WTC11 (cell line): ENCODE results near the gene SSU72. TPM values are rescaled to one million over a fixed set of nuclear protein-coding genes. Genes with fewer than 3 reads are reported as not detected.

Source experiments
- ATAC-seq: fragments of 200-7000 bp; cut with Tn5 transposase; 2 replicates; pipeline ENCODE4 v1.10.0; 2021; ENCODE audit warnings: mild to moderate bottlenecking, moderate library complexity
- CTCF ChIA-PET: fragments of 300-600 bp; sonication (Branson Sonifier 250); formaldehyde crosslinking; loops from one replicate; lab custom pipeline; 2021; ENCODE audit warnings: antibody characterized with exemption; lab: Charles Lee
- POLR2A ChIA-PET: fragments of 350-600 bp; sonication (Branson Sonifier 250); formaldehyde crosslinking; loops from one replicate; lab custom pipeline; 2021; ENCODE audit warnings: antibody characterized with exemption; lab: Charles Lee
- DNase-seq: peaks from one replicate; pipeline ENCODE4 v3.0.0; 2021; ENCODE audit warnings: low spot score
- H3K27ac Mint-ChIP-seq: 2 replicates; pipeline ENCODE4 v1.8.0; 2021; ENCODE audit warnings: mixed read lengths
- H3K27me3 Mint-ChIP-seq: 2 replicates; pipeline ENCODE4 v1.8.0; 2021; ENCODE audit warnings: low read depth, mild to moderate bottlenecking, moderate library complexity, mixed read lengths
- H3K36me3 Mint-ChIP-seq: 2 replicates; pipeline ENCODE4 v1.8.0; 2021; ENCODE audit warnings: mixed read lengths
- H3K4me1 Mint-ChIP-seq: 2 replicates; pipeline ENCODE4 v1.8.0; 2022; ENCODE audit warnings: mixed read lengths
- H3K4me3 Mint-ChIP-seq: 2 replicates; pipeline ENCODE4 v1.8.0; 2021; ENCODE audit warnings: mild to moderate bottlenecking, moderate library complexity, mixed read lengths
- H3K9me3 Mint-ChIP-seq: 2 replicates; pipeline ENCODE4 v1.8.0; 2021; ENCODE audit warnings: mixed read lengths
- AR ChIP-seq: fragments of 250-450 bp; sonication (Bioruptor Pico); IDR thresholded peaks from 2 replicates; pipeline ENCODE4 v1.9.0; 2021; ENCODE audit warnings: mild to moderate bottlenecking
- ATF6 ChIP-seq: sonication (generic); formaldehyde crosslinking; IDR thresholded peaks from 2 replicates; pipeline ENCODE4 v1.8.1; 2023; ENCODE audit warnings: mild to moderate bottlenecking, missing genetic modification reagents
- CREB1 ChIP-seq: sonication (generic); formaldehyde crosslinking; IDR thresholded peaks from 2 replicates; pipeline ENCODE4 v1.8.0; 2023; ENCODE audit warnings: mild to moderate bottlenecking, missing genetic modification reagents
- E2F1 ChIP-seq: sonication (generic); formaldehyde crosslinking; IDR thresholded peaks from 2 replicates; pipeline ENCODE4 v1.8.0; 2022; ENCODE audit warnings: mild to moderate bottlenecking, missing genetic modification reagents
- ESRRA ChIP-seq: sonication (generic); formaldehyde crosslinking; IDR thresholded peaks from 2 replicates; pipeline ENCODE4 v1.8.1; 2022; ENCODE audit warnings: mild to moderate bottlenecking, missing genetic modification reagents, borderline replicate concordance
- FOXP1 ChIP-seq: sonication (generic); formaldehyde crosslinking; IDR thresholded peaks from 2 replicates; pipeline ENCODE4 v1.8.0; 2022; ENCODE audit warnings: missing genetic modification reagents, mild to moderate bottlenecking, moderate library complexity, borderline replicate concordance
- GTF2I ChIP-seq: fragments of 250-450 bp; sonication (Bioruptor Pico); conservative IDR thresholded peaks from 2 replicates; pipeline ENCODE4 v1.4.0; 2021; ENCODE audit warnings: mild to moderate bottlenecking
- HMGXB4 ChIP-seq: sonication (generic); formaldehyde crosslinking; IDR thresholded peaks from 2 replicates; pipeline ENCODE4 v1.8.1; 2023; ENCODE audit warnings: mild to moderate bottlenecking, moderate library complexity, missing genetic modification reagents
- MYBL2 ChIP-seq: sonication (generic); formaldehyde crosslinking; IDR thresholded peaks from 2 replicates; pipeline ENCODE4 v1.8.1; 2023; ENCODE audit warnings: mild to moderate bottlenecking, moderate library complexity, missing genetic modification reagents
- NFE2L1 ChIP-seq: sonication (generic); formaldehyde crosslinking; IDR thresholded peaks from 2 replicates; pipeline ENCODE4 v1.8.1; 2023; ENCODE audit warnings: missing genetic modification reagents
- TEAD1 ChIP-seq: sonication (generic); formaldehyde crosslinking; IDR thresholded peaks from 2 replicates; pipeline ENCODE4 v1.8.0; 2022; ENCODE audit warnings: mild to moderate bottlenecking, missing genetic modification reagents
- TEAD4 ChIP-seq: sonication (generic); formaldehyde crosslinking; IDR thresholded peaks from 2 replicates; pipeline ENCODE4 v1.8.0; 2022; ENCODE audit warnings: mild to moderate bottlenecking, missing genetic modification reagents
- ZMAT4 ChIP-seq: fragments of 250-450 bp; sonication (Bioruptor Pico); IDR thresholded peaks from 2 replicates; pipeline ENCODE4 v1.9.0; 2021; ENCODE audit warnings: mild to moderate bottlenecking
- total RNA-seq: library from RNA; stranded (reverse); gene quantifications from 3 replicates; pipeline ENCODE4 v1.2.3, GENCODE V29; 2021

Gene SSU72
- total RNA-seq, 1 experiment from 2014 or later = 158 TPM

- Mint-ChIP-seq H3K9me3 (no peaks in the 10 kb centered on the region), H3K27ac (no peak overlapping the region; the same call in 1 of the 2 replicates), H3K27me3 (no peaks in the 10 kb centered on the region), H3K4me3 (no peak overlapping the region), H3K36me3 (peaks cover 8% of the 10 kb centered on the region; the same call in 1 of the 2 replicates), H3K4me1 (peaks cover 3% of the 10 kb centered on the region; the same call in 1 of the 2 replicates)
- ATAC-seq (no peak), DNase-seq (no peak)
- POLR2A ChIA-PET = no interaction called here
- CTCF ChIA-PET = no interaction called here
- TF ChIP-seq ZMAT4 (CRISPR knock-in tag) (no peak), FOXP1 (CRISPR knock-in tag) (no peak), AR (CRISPR knock-in tag) (no peak), TEAD4 (no peak), HMGXB4 (CRISPR knock-in tag) (no peak), CREB1 (CRISPR knock-in tag) (no peak)
Observed at GRCh38 chr1:1537626-1538250, 36.9 kb downstream of the SSU72 start.

- ATAC-seq (no peak), DNase-seq (no peak)
- H3K27me3 Mint-ChIP-seq = no peaks in the 10 kb centered on the region
- ChIA-PET POLR2A (no interaction called here), CTCF (interaction anchor here (1.3 kb wide), 1 partner anchor 62 kb away, joined by 3 read pairs; no protein-coding TSS in a partner anchor)
- H3K36me3 Mint-ChIP-seq = peaks cover 9% of the 10 kb centered on the region
- peak overlapping the region; percentile 63 for H3K27ac Mint-ChIP-seq
- H3K4me3 Mint-ChIP-seq = no peak overlapping the region
- TF ChIP-seq ATF6 (CRISPR knock-in tag) = no peak
- TF ChIP-seq NFE2L1 (CRISPR knock-in tag) = no peak
- TF ChIP-seq TEAD1 = no peak
- no peak for TF ChIP-seq GTF2I (CRISPR knock-in tag)
- TF ChIP-seq E2F1 = no peak
- TF ChIP-seq ESRRA (CRISPR knock-in tag) = no peak
- TF ChIP-seq MYBL2 (CRISPR knock-in tag) = no peak
- H3K4me1 Mint-ChIP-seq = peaks cover 3% of the 10 kb centered on the region; the same call in 1 of the 2 replicates
- H3K9me3 Mint-ChIP-seq = peaks cover 2% of the 10 kb centered on the region
Observed at GRCh38 chr1:1536938-1537546, 37.6 kb downstream of the SSU72 start.
